ENCODE measurements around the gene H6PD. TPM values are rescaled to one million over a fixed set of nuclear protein-coding genes. Genes with fewer than 3 reads are reported as not detected.

Gene H6PD
- total RNA-seq, 4 donors from 2014 or later, result 27.0 to 62.2 (median 44.0) TPM

DNA sequence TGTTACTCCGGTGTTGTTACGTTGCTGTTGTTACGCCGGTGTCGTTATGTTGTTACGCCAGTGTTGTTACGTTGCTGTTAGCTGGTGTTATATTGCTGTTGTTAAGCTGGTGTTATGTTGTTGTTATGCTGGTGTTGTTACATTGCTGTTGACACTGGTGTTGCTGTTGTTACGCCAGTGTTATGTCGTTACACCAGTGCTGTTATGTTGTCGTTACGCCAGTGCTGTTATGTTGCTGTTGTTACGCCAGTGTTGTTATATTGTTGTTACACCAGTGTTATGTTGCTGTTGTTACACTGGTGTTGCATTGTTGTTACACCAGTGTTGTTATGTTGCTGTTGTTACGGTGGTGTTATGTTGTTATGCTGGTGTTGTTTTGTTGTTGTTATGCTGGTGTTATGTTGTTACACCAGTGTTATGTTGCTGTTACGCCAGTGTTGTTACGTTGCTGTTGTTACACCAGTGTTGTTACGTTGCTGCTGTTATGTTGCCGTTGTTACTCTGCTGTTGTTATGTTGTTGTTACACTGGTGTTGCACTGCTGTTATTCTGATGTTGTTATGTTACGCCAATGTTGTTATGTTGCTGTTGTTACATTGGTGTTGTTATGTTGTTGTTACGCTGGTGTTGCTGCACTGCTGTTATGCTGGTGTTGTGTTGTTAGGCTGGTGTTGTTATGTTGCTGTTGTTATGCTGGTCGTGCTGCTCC is 25.6 kb downstream of the H6PD start:
- no peak overlapping the region for H3K27ac ChIP-seq
- 89 to 92% methylated on average over 15 to 19 of the region's 20 CpGs for WGBS, 2 donors (ENCODE audit: low coverage in 1 of 2)
- ATAC-seq, result no peak
- no peaks in the 10 kb centered on the region for H3K27me3 ChIP-seq
- H3K4me1 ChIP-seq, result peaks cover 0 to 19% (median 0%) of the 10 kb centered on the region in 3 donors
- H3K4me3 ChIP-seq, result no peak overlapping the region
- H3K36me3 ChIP-seq, result peaks cover 0 to 66% of the 10 kb centered on the region in 2 donors
- TF ChIP-seq, protein P1, sequence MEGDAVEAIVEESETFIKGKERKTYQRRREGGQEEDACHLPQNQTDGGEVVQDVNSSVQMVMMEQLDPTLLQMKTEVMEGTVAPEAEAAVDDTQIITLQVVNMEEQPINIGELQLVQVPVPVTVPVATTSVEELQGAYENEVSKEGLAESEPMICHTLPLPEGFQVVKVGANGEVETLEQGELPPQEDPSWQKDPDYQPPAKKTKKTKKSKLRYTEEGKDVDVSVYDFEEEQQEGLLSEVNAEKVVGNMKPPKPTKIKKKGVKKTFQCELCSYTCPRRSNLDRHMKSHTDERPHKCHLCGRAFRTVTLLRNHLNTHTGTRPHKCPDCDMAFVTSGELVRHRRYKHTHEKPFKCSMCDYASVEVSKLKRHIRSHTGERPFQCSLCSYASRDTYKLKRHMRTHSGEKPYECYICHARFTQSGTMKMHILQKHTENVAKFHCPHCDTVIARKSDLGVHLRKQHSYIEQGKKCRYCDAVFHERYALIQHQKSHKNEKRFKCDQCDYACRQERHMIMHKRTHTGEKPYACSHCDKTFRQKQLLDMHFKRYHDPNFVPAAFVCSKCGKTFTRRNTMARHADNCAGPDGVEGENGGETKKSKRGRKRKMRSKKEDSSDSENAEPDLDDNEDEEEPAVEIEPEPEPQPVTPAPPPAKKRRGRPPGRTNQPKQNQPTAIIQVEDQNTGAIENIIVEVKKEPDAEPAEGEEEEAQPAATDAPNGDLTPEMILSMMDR (IDR thresholded peaks at IDR 0.05), result no peak
- TF ChIP-seq POLR2AphosphoS5 (IDR thresholded peaks at IDR 0.05) (no peak), EP300 (IDR thresholded peaks at IDR 0.05) (no peak), POLR2A (IDR thresholded peaks at IDR 0.05) (no peak)
- H3K9me3 ChIP-seq, result no peaks in the 10 kb centered on the region

DNA sequence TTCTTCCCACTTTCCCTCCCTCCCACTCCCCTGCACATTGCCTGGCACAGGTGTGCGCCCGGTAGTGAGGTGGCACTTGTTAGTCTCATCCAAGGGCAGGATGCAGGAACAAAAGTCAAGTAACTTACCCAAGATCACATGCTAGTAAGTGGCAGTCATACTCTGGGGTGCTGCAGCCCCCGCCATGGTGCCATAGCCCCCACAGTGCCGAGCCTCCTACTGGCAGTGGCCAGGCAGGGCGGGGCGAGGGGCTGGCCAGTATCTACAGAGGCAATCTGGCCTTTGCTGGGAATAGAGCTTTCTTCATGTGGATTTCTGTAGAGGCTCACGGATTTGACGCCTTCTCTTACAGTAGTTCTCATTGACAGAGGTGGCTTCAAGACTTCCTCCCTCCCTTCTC is 26.9 kb downstream of the H6PD start:
- Histone ChIP-seq H3K4me3 (no peak overlapping the region), H3K4me1 (peaks cover 0 to 32% (median 0%) of the 10 kb centered on the region in 3 donors), H3K27me3 (no peaks in the 10 kb centered on the region), H3K27ac (no peak overlapping the region), H3K36me3 (peaks cover 0 to 65% of the 10 kb centered on the region in 2 donors), H3K9me3 (no peaks in the 10 kb centered on the region)
- no peak for ATAC-seq
- WGBS, 2 donors (ENCODE audit: low coverage in 1 of 2), result 89 to 95% methylated on average over 4 to 6 of the region's 8 CpGs
- TF ChIP-seq POLR2AphosphoS5 (IDR thresholded peaks at IDR 0.05), result no peak
- TF ChIP-seq POLR2A (IDR thresholded peaks at IDR 0.05), result no peak
- TF ChIP-seq, protein P1 (IDR thresholded peaks at IDR 0.05), result no peak
- TF ChIP-seq EP300 (IDR thresholded peaks at IDR 0.05), result no peak

DNA sequence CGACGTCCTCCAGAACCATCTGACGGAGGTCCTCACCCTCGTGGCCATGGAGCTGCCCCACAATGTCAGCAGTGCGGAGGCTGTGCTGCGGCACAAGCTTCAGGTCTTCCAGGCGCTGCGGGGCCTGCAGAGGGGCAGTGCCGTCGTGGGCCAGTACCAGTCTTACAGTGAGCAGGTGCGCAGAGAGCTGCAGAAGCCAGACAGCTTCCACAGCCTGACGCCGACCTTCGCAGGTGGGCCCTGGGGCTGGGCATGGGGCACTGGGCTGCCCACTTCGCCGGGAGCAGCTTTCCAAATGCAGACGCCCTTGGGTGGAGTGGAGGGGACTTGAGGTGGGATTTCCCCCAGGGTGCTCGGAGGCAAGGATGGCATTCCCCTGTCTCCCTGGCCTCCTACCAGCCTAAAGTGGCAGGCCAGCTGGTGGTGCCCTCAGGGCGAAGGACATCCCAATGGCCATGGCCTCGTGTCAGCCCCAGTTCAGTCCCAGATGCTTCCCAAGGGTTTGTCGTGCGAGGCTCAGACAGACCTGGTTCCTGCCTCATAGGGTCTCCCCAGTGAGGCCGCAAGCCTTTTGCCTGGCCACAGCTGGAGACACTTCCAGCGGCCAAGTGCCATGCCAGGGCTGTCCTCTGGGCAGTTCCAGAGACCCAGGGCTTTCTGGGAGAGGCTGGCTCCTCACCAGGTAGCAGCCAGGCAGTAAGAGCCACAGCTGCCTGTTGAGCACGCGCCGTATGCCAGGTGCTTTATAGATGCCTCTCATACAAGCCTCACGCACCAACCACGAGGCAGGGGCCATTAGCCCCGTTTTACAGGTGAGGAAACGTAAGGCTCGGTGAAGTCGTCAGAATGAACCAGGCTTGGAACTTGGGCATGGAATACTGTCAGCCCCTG is 27.8 kb downstream of the H6PD start:
- no peaks in the 10 kb centered on the region for H3K27me3 ChIP-seq
- WGBS, 2 donors (ENCODE audit: low coverage in 1 of 2), result 80 to 87% methylated on average over 4 to 8 of the region's 33 CpGs
- peaks cover 0 to 39% (median 3%) of the 10 kb centered on the region in 3 donors for H3K4me1 ChIP-seq
- ATAC-seq, result no peak
- no peak overlapping the region for H3K4me3 ChIP-seq
- no peak overlapping the region for H3K27ac ChIP-seq
- H3K36me3 ChIP-seq, result peaks cover 0 to 63% of the 10 kb centered on the region in 2 donors
- TF ChIP-seq, protein P1 (IDR thresholded peaks at IDR 0.05), result no peak
- TF ChIP-seq POLR2AphosphoS5 (IDR thresholded peaks at IDR 0.05) (no peak), EP300 (IDR thresholded peaks at IDR 0.05) (no peak), POLR2A (IDR thresholded peaks at IDR 0.05) (no peak)
- H3K9me3 ChIP-seq, result no peaks in the 10 kb centered on the region

DNA sequence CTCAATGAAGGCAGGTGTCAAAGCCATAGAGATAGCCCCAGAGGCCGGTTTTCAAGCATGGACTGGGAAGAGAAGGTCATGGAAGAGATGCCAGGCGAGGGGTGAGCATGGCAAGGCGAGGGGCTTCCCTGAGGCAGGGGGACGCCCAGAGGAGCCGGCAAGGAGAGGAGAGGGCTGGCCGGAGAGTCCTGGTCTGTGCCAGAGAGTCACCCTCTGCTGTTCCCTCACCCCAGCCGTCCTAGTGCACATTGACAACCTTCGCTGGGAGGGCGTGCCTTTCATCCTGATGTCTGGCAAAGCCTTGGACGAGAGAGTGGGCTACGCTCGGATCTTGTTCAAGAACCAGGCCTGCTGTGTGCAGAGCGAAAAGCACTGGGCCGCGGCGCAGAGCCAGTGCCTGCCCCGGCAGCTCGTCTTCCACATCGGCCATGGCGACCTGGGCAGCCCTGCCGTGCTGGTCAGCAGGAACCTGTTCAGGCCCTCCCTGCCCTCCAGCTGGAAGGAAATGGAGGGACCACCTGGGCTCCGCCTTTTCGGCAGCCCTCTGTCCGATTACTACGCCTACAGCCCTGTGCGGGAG is 28.8 kb downstream of the H6PD start:
- H3K4me1 ChIP-seq, result peaks cover 0 to 38% (median 3%) of the 10 kb centered on the region in 3 donors
- H3K27me3 ChIP-seq, result no peaks in the 10 kb centered on the region
- no peak for ATAC-seq
- WGBS, 2 donors (ENCODE audit: low coverage in 1 of 2), result 90% methylated on average over 13 of the region's 26 CpGs; no CpG with 5 or more reads in 1 of the 2 donors
- TF ChIP-seq, protein P1 (IDR thresholded peaks at IDR 0.05), result no peak
- no peak for TF ChIP-seq POLR2A (IDR thresholded peaks at IDR 0.05)
- no peak for TF ChIP-seq EP300 (IDR thresholded peaks at IDR 0.05)
- TF ChIP-seq POLR2AphosphoS5 (IDR thresholded peaks at IDR 0.05), result no peak
- H3K4me3 ChIP-seq, result no peak overlapping the region
- H3K36me3 ChIP-seq, result peaks cover 0 to 57% of the 10 kb centered on the region in 2 donors
- no peaks in the 10 kb centered on the region for H3K9me3 ChIP-seq
- H3K27ac ChIP-seq, result no peak overlapping the region

All from gastroesophageal sphincter (tissue), 4 donors.